ENCODE results near the gene TRIM29.
A peak's percentile ranks its signal among the peaks of the same experiment; 100 is the strongest.

TRIM29 gene

GRCh38 chr11:120182790-120183491, 45.0 kb upstream of the TRIM29 start:
- Histone ChIP-seq H3K4me1 (ENCODE audit: control insufficient read depth in 2 of 2, insufficient read depth in 1 of 2, low read depth in 1 of 2, low read length in 2 of 2) (peaks cover 58 to 63% of the 10 kb centered on the region in 2 donors), H2BK15ac (ENCODE audit: low read length) (peak overlapping the region; percentile 40), H2BK5ac (ENCODE audit: low read length) (peak overlapping the region; percentile 60), H3K36me3 (replicated peaks in 1 of 2; ENCODE audit: control insufficient read depth in 2 of 2, insufficient read depth in 2 of 2, low read length in 2 of 2) (no peaks in the 10 kb centered on the region), H3K23ac (ENCODE audit: low read depth, low read length, poor library complexity) (no peak overlapping the region), H3K9me3 (replicated peaks in 1 of 2; ENCODE audit: control insufficient read depth in 2 of 2, insufficient read depth in 1 of 2, low read depth in 1 of 2, low read length in 2 of 2) (no peaks in the 10 kb centered on the region), H3K9ac (ENCODE audit: low read depth, low read length, poor library complexity) (no peak overlapping the region), H3K27me3 (ENCODE audit: control insufficient read depth in 3 of 3, insufficient read depth in 3 of 3, low read depth in 1 of 3, low read length in 3 of 3) (no peaks in the 10 kb centered on the region), H2AFZ (ENCODE audit: low read length) (peak overlapping the region; percentile 47), H3K4ac (ENCODE audit: low read length) (no peak overlapping the region), H4K91ac (ENCODE audit: low read depth, low read length, poor library complexity) (no peak overlapping the region), H2BK12ac (ENCODE audit: low read length) (peak overlapping the region; percentile 80), H3K4me3 (ENCODE audit: low read length in 2 of 2) (no peak overlapping the region), H2AK5ac (ENCODE audit: low read depth, low read length) (peak overlapping the region; percentile 81), H3K27ac (replicated peaks; ENCODE audit: low read length) (no peak overlapping the region), H3K79me1 (ENCODE audit: low read depth, low read length) (no peaks in the 10 kb centered on the region), H3K4me2 (ENCODE audit: insufficient read depth, low read length, poor library complexity, severe bottlenecking) (no peak overlapping the region), H4K8ac (ENCODE audit: low read depth, low read length) (no peak overlapping the region), H3K14ac (ENCODE audit: low read length) (peak overlapping the region; percentile 58), H2BK120ac (ENCODE audit: low read depth, low read length) (no peak overlapping the region), H3K18ac (ENCODE audit: low read length) (peak overlapping the region; percentile 77)
- no CpG with 5 or more reads among the region's 5 CpGs for WGBS, 2 donors (ENCODE audit: extremely low coverage in 2 of 2, insufficient read length in 2 of 2, insufficient replicate concordance in 1 of 2)
- DNase-seq (ENCODE audit: low spot score) = no peak

GRCh38 chr11:120182372-120182771, 44.5 kb upstream of the TRIM29 start:
- H3K14ac ChIP-seq (ENCODE audit: low read length) = no peak overlapping the region
- no peak overlapping the region for H3K23ac ChIP-seq (ENCODE audit: low read depth, low read length, poor library complexity)
- H3K9me3 ChIP-seq (replicated peaks in 1 of 2; ENCODE audit: control insufficient read depth in 2 of 2, insufficient read depth in 1 of 2, low read depth in 1 of 2, low read length in 2 of 2) = no peaks in the 10 kb centered on the region
- H2BK15ac ChIP-seq (ENCODE audit: low read length) = no peak overlapping the region
- H2AK5ac ChIP-seq (ENCODE audit: low read depth, low read length) = peak overlapping the region; percentile 44
- no peak overlapping the region for H3K4me2 ChIP-seq (ENCODE audit: insufficient read depth, low read length, poor library complexity, severe bottlenecking)
- DNase-seq (ENCODE audit: low spot score) = no peak
- no peaks in the 10 kb centered on the region for H3K79me1 ChIP-seq (ENCODE audit: low read depth, low read length)
- no peak overlapping the region for H2BK5ac ChIP-seq (ENCODE audit: low read length)
- no peak overlapping the region for H3K27ac ChIP-seq (replicated peaks; ENCODE audit: low read length)
- H4K91ac ChIP-seq (ENCODE audit: low read depth, low read length, poor library complexity) = no peak overlapping the region
- no peak overlapping the region for H2BK12ac ChIP-seq (ENCODE audit: low read length)
- no peak overlapping the region for H2BK120ac ChIP-seq (ENCODE audit: low read depth, low read length)
- peaks cover 53 to 57% of the 10 kb centered on the region in 2 donors for H3K4me1 ChIP-seq (ENCODE audit: control insufficient read depth in 2 of 2, insufficient read depth in 1 of 2, low read depth in 1 of 2, low read length in 2 of 2)
- no CpG with 5 or more reads among the region's 7 CpGs for WGBS, 2 donors (ENCODE audit: extremely low coverage in 2 of 2, insufficient read length in 2 of 2, insufficient replicate concordance in 1 of 2)
- no peak overlapping the region for H3K4me3 ChIP-seq (ENCODE audit: low read length in 2 of 2)
- H2AFZ ChIP-seq (ENCODE audit: low read length) = peak overlapping the region; percentile 47
- H3K27me3 ChIP-seq (ENCODE audit: control insufficient read depth in 3 of 3, insufficient read depth in 3 of 3, low read depth in 1 of 3, low read length in 3 of 3) = no peaks in the 10 kb centered on the region
- no peak overlapping the region for H4K8ac ChIP-seq (ENCODE audit: low read depth, low read length)
- no peak overlapping the region for H3K4ac ChIP-seq (ENCODE audit: low read length)
- H3K36me3 ChIP-seq (replicated peaks in 1 of 2; ENCODE audit: control insufficient read depth in 2 of 2, insufficient read depth in 2 of 2, low read length in 2 of 2) = no peaks in the 10 kb centered on the region
- no peak overlapping the region for H3K9ac ChIP-seq (ENCODE audit: low read depth, low read length, poor library complexity)
- peak overlapping the region; percentile 7 for H3K18ac ChIP-seq (ENCODE audit: low read length)

- Histone ChIP-seq H3K4me3 (ENCODE audit: low read length in 2 of 2) (no peak overlapping the region), H4K8ac (ENCODE audit: low read depth, low read length) (no peak overlapping the region), H2AFZ (ENCODE audit: low read length) (peak overlapping the region; percentile 3), H4K91ac (ENCODE audit: low read depth, low read length, poor library complexity) (no peak overlapping the region), H3K4ac (ENCODE audit: low read length) (no peak overlapping the region), H3K9me3 (replicated peaks in 1 of 2; ENCODE audit: control insufficient read depth in 2 of 2, insufficient read depth in 1 of 2, low read depth in 1 of 2, low read length in 2 of 2) (no peaks in the 10 kb centered on the region), H2BK15ac (ENCODE audit: low read length) (peak overlapping the region; percentile 29), H3K4me2 (ENCODE audit: insufficient read depth, low read length, poor library complexity, severe bottlenecking) (no peak overlapping the region), H3K9ac (ENCODE audit: low read depth, low read length, poor library complexity) (no peak overlapping the region), H2BK5ac (ENCODE audit: low read length) (no peak overlapping the region), H3K79me1 (ENCODE audit: low read depth, low read length) (no peaks in the 10 kb centered on the region), H2AK5ac (ENCODE audit: low read depth, low read length) (peak overlapping the region; percentile 28), H3K27me3 (ENCODE audit: control insufficient read depth in 3 of 3, insufficient read depth in 3 of 3, low read depth in 1 of 3, low read length in 3 of 3) (no peaks in the 10 kb centered on the region), H3K4me1 (ENCODE audit: control insufficient read depth in 2 of 2, insufficient read depth in 1 of 2, low read depth in 1 of 2, low read length in 2 of 2) (peaks cover 47 to 49% of the 10 kb centered on the region in 2 donors), H3K27ac (replicated peaks; ENCODE audit: low read length) (no peak overlapping the region), H2BK120ac (ENCODE audit: low read depth, low read length) (no peak overlapping the region), H3K23ac (ENCODE audit: low read depth, low read length, poor library complexity) (no peak overlapping the region), H3K36me3 (replicated peaks in 1 of 2; ENCODE audit: control insufficient read depth in 2 of 2, insufficient read depth in 2 of 2, low read length in 2 of 2) (no peaks in the 10 kb centered on the region), H3K18ac (ENCODE audit: low read length) (peak overlapping the region; percentile 61), H2BK12ac (ENCODE audit: low read length) (no peak overlapping the region), H3K14ac (ENCODE audit: low read length) (no peak overlapping the region)
- DNase-seq (ENCODE audit: low spot score) = no peak
- no CpG with 5 or more reads among the region's 10 CpGs for WGBS, 2 donors (ENCODE audit: extremely low coverage in 2 of 2, insufficient read length in 2 of 2, insufficient replicate concordance in 1 of 2)
Observed at GRCh38 chr11:120181376-120181975, 43.6 kb upstream of the TRIM29 start.

GRCh38 chr11:120180551-120181232, 42.8 kb upstream of the TRIM29 start:
- Histone ChIP-seq H3K14ac (ENCODE audit: low read length) (no peak overlapping the region), H3K23ac (ENCODE audit: low read depth, low read length, poor library complexity) (no peak overlapping the region), H2AK5ac (ENCODE audit: low read depth, low read length) (peak overlapping the region; percentile 28), H3K27ac (replicated peaks; ENCODE audit: low read length) (peak overlapping the region; percentile 71), H2AFZ (ENCODE audit: low read length) (peak overlapping the region; percentile 86), H3K79me1 (ENCODE audit: low read depth, low read length) (no peaks in the 10 kb centered on the region), H3K4me2 (ENCODE audit: insufficient read depth, low read length, poor library complexity, severe bottlenecking) (peak overlapping the region; percentile 28), H3K4me1 (ENCODE audit: control insufficient read depth in 2 of 2, insufficient read depth in 1 of 2, low read depth in 1 of 2, low read length in 2 of 2) (peaks cover 41 to 44% of the 10 kb centered on the region in 2 donors), H4K8ac (ENCODE audit: low read depth, low read length) (no peak overlapping the region), H3K36me3 (replicated peaks in 1 of 2; ENCODE audit: control insufficient read depth in 2 of 2, insufficient read depth in 2 of 2, low read length in 2 of 2) (no peaks in the 10 kb centered on the region), H3K27me3 (ENCODE audit: control insufficient read depth in 3 of 3, insufficient read depth in 3 of 3, low read depth in 1 of 3, low read length in 3 of 3) (no peaks in the 10 kb centered on the region), H2BK120ac (ENCODE audit: low read depth, low read length) (no peak overlapping the region), H2BK15ac (ENCODE audit: low read length) (peak overlapping the region; percentile 29), H3K4ac (ENCODE audit: low read length) (no peak overlapping the region), H3K9ac (ENCODE audit: low read depth, low read length, poor library complexity) (no peak overlapping the region), H2BK12ac (ENCODE audit: low read length) (peak overlapping the region; percentile 16), H2BK5ac (ENCODE audit: low read length) (no peak overlapping the region), H3K9me3 (replicated peaks in 1 of 2; ENCODE audit: control insufficient read depth in 2 of 2, insufficient read depth in 1 of 2, low read depth in 1 of 2, low read length in 2 of 2) (no peaks in the 10 kb centered on the region), H3K4me3 (ENCODE audit: low read length in 2 of 2) (no peak overlapping the region), H4K91ac (ENCODE audit: low read depth, low read length, poor library complexity) (no peak overlapping the region), H3K18ac (ENCODE audit: low read length) (peak overlapping the region; percentile 63)
- WGBS, 2 donors (ENCODE audit: extremely low coverage in 2 of 2, insufficient read length in 2 of 2, insufficient replicate concordance in 1 of 2) = no CpG with 5 or more reads among the region's 11 CpGs
- peak; percentile 65 for DNase-seq (ENCODE audit: low spot score)

Data from neuronal stem cell (in vitro differentiated cells).